Kidney tubule cell (primary cell): ENCODE measurements around the gene GRK3.
"Not testable (repeated sequence)": the region's sequence is repeated elsewhere in the genome, so short reads cannot be mapped to it uniquely, and the experiment has no call there.

ENCODE experiments used
- DNase-seq: peaks from one replicate; pipeline ENCODE4 v3.0.0-alpha.2; 2018; ENCODE audit warnings: low spot score

The GRK3 gene

DNA sequence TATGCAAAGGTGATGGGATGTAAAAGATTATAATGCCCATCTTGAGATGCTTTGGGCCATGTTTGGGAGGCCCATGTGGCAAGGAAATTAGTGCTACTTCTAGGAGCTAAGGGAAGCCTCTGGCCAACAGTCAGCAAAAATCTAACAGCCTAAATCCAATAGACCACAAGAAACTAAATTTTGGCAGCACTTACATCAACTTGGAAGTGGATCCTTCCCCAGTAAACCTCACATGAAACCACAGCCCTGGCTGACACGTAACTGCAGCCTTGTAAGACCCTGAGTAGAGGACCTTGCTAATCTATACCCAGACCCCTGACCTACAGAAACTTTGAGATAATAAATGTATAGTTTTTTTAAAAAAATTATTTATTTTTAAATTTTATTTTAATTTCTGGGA lies 13.1 kb upstream of the GRK3 start:
- DNase-seq, result no peak

DNA sequence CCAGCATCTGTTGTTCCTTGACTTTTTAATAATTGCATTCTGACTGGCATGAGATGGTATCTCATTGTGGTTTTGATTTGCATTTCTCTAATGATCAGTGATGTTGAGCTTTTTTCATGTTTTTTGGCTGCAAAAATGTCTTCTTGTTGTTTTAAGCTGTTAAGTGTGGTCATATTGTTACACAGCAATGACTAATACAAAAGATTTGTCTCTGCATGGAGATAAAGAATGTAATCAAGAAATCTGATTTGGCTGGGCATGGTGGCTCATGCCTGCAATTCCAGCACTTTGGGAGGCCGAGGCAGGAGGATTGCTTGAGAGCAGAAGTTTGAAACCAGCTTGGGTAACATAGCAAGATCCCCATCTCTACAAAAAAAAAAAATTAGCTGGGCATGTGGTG lies 12.1 kb upstream of the GRK3 start:
- peak; percentile 54 for DNase-seq

DNA sequence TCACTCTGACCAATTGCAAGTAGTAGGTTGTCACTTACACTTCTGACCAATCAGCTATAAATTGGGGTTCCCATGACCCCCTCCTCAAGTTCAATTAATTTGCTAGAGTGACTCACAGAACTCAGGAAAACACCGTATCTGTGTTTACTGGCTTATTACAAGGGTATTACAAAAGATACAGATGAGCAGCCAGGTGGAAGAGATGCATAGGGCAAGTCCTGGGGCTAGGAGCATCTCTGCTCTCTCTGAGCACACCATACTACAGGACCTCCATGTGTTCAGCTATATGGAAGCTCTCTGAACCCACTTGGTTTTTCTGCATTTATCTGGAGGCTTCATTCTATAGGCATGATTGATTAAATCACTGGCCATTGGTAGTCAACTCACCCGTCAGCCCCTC lies 11.3 kb upstream of the GRK3 start:
- no peak for DNase-seq

DNA sequence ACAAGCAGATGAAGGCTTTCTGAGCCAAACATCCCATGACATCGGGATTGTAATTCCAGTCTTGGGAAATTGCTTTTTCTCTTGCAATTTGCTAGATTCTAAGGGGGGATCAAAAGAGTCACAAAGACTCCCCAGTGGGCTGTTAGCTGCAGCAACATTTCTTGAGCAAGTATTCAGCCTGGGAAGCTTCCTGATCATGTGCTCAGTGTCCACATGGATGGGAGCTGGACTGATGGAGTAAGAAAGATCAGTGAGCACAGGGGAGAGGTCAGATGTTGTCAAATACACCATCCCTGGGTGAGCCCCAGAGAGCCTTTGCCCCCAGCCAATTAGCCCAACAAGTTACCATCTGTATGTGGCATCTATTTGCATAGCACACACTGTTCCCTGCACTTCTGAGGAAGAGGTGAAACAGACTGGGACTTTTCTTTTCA lies 10.2 kb upstream of the GRK3 start:
- no peak for DNase-seq

DNA sequence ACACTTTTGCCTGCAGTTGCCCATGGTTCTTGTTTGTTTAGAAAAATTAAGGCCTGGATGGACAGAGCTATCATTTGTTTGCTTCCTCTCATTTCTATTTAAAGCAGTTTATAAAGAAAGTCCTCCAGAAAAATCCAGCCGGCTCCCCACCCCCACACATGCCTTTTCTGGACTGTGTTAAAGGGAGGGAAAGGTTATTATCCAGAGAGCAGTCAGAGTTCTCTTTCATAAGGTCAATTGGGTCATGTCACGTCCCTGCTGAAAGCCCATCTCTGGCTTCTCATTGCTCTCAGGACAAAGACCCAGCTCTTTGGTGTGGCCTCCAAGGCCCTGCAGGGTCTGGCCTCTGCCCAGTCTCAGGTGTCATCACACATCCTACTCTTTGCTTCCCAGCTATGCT lies 9.8 kb upstream of the GRK3 start:
- DNase-seq, result no peak

DNA sequence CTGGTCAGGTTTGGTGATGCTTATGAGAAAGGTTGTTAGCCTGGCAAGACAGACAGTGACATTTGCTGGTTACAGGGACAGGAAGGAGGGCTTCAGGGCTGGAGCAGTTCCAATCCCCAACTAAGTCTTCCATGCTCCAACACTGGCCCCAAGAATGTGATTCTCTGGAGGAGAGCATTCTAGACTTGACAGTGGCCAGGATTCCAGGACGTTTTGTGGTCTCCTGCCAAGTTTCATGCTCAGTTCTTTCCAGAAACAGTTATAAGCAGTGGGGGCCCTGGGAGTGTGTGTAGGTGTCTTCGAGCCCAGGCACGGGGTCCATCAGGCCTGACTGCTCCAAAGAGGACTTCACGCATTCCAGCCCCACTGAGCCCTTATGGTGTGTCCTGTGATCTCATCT lies 8.9 kb upstream of the GRK3 start:
- DNase-seq, result no peak

DNA sequence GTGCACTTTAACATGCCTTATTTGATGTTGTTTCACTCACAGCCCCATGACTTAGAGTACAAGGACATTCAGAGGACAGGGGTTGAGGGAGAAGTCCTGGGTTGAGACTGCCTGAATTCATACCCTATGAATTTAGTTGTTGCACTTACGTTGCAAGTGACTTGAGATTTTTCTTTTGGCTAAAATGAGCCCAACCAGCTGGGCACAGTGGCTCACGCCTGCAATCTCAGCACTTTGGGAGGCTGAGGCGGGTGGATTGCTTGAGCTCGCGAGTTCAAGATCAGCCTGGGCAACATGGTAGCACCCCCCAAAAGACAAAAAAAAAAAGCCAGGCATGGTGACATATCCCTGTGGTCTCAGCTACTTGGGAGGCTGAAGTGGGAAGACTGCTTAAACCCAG lies 7.3 kb upstream of the GRK3 start:
- DNase-seq, result no peak

DNA sequence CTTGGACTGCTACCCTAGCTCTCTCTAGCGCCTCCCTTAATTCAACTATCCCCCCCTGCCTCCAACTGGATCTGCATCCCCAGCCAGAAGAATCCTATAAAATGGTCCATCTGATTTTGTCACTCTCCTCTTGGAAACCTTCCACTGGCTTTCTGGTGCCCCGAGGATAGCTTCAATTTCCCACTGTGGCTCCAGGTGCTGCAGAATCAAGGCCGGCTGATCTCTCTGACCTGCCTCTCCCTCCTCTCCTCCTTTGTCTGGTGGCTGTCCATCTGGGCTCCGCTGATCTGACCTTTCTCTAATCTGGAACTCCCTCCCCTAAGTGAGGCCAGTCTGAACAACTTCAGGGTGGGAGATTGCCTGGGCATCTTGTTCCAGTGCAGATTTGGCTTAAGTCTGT lies 6.1 kb upstream of the GRK3 start:
- no peak for DNase-seq

DNA sequence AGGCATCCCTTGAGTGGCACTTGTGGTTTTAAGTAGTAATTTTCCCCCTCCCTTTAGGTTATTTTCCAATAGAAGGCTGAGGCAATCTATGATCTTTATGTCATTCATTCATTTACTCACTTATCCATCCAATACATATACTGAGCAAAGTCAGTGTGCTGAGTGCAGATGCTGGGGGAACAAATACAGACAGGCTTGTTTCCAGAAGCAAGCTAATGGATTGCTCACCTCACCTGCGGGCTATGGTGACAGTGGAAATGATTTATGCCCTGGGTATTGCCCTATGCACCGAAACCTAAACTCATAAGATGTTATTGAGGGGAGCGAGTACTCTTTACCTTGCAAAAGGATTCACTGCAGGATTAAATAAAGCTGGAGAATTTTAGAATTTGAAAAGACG lies 4.6 kb upstream of the GRK3 start:
- not testable (repeated sequence) for DNase-seq

DNA sequence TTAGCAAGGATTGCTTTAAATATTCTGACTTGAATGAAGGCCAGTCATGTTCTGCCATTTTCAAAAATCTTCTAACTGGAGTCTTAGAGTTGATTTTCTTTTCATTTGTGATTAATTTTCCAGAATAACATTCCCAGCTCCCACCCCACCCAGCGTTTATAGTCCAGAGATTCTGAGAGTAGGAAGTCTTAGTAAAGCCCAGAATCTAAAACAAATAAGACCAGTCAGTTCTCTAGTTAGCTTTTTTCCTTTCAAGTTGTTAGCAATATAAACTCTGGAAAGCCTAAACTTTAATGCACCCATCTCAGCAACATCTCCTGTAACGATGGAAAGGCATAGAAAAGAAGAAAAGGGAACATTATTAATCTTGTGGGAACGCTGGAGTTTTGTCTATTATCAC lies 3.3 kb upstream of the GRK3 start:
- DNase-seq, result not testable (repeated sequence)

DNA sequence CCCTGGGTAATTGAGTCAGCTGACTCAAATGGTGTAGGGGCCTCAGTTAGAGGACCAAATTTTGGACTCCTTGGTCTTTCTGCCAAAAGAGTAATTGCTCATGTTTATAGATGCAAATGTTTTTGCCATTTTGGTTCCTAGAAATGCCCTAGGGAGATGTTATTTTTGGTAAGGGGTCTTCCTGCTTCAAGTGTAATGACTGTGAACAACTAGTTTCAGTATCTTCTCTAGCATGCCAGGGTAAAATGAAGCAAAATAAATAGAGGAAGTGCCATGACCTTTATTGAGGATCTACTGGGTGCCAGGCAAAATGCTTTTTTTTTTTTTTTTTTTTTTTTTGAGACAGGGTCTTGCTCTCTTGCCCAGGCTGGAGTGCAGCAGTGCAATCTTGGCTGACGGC lies 2.5 kb upstream of the GRK3 start:
- DNase-seq, result not testable (repeated sequence)

DNA sequence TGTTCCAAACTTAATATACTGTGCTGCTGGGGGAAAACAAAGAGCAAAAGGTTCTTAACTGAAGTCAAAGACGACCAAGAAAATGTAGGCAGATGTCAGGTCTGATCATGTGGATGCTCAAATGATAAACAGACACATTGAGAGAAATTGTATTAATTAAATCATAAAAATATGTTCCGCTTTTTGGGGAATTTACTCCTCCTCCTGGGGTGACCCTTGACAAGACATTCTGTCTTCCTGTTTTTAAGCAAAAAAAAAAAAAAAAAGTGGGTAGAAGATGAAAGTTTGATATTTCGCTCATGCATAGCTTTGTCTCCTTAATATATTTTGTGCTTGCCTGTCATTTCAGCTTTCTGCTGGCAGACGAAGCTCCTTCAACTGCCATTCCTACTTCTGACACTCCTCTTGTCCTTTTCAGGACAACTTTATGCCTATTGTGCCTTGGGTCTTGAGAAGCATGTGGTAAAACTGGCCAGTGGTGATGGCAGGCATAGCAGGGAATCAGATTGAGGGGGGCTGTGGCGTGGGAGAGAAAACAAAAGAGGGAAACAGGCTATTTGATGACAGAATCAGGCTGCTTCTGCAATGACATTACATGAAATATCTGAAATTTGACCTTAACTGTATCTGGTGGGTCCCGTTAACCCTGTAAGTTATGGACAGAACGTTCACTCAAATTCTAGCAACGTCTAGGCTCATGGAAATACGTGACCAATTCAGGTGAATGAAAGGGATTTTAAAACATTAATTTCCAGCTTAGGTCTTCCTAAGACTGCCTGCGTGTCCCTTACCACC lies 1.3 kb upstream of the GRK3 start:
- not testable (repeated sequence) for DNase-seq

DNA sequence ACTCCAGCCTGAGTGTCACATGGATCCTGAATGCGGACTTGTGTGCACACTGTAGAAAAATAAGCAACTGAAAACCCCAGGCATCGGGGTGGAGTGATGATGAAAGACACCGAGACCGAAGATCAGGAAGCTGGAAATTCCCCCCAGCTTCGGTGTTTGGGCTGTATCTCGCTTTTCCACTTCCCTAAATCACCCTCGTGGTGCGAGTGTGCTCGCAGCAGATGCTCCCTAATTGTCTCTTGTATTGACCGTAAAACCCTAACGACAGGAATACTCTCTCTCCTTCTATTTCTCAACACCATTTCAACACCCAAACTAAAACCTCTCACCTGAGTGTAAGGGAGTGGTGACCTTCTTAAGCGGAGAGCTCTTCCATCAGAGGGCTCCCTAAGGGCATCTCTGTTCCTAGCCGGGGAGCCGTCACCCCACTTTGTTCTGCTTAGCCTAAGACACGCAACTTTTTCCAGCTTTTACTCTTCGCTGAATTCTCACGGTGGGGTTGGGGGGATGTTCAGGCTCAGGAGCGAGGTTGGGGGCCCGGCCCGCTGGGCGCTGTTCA lies 635 bp upstream of the GRK3 start:
- DNase-seq, result peak; percentile 16

DNA sequence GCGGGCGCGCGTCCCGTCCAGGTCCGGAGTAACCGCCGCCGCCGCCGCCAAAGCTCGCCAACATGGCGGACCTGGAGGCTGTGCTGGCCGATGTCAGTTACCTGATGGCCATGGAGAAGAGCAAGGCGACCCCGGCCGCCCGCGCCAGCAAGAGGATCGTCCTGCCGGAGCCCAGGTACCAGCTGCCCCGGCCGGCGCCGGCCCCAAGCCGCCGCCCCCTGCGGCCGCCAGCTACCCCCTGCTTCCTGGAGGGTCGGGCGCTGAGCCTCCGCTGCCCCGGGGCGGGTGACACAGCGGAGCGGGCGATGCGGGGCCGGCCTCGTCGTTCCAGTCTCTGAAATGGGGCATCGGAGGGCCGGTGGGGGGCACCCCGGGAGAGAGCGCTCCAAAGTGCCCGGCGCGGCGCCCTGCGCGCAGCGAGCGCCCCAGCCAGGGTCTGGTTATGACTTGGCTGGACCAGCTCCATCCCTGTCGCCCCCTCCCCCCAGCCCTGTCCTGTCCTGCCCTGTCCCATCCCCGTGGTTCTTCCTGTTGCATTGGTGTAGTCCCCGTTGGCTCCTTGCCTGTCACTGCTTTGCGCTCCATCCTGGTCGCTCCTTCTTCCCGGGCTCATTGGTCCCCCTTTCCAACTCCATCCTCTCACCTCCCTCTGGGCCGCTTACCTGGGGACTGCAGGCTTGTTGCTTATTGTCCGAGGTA lies 653 bp downstream of the GRK3 start:
- DNase-seq, result peak; percentile 32

DNA sequence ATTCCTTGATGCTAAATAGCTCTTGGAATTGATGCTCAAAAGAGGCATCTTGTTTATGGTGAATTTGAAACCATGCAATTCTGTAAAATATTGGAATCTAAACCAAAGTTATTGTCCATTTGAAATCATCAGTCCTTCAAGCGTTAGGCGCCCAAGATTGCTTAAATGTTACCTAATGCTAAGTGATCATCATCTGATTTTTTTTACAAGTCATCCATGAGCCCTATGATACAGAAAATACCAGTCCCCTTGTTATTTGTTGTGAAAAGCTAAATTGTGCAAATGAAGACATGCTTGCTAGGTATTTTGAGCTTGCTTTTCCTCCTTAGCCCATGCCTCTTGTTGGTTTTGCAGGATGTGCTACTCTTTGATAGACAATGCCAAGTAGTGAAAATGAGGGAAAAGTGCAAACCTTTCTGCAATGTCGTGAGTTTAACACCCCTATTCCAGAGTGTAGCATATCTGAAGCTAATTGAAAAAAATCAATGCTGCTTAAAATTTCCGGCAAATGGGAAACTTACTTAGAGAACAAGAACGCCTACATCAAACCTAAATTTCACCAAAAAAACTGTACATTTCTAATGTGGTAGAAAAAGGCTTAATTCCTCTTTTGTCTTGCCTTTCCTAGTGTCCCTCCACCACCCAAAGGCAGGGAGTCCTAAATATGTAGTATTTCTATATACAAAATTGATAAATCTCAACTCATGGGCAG lies 1.9 kb downstream of the GRK3 start:
- DNase-seq, result no peak

DNA sequence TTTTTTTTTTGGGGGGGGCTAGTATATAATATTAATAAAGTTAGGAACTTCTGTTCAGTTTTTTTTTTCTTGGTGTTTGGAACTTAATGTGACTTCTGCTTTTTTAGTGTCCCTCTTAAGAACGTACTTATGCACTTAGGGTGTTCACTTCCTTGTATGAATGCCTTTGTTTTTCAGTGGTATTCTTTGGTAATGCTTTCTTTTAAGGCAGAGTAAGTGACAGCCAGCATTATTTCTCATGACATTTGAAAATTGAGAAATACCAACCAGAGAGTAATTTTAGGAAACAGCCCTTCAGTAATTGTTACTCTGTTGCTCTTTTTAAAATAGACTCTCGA lies 2.4 kb downstream of the GRK3 start:
- DNase-seq, result no peak

DNA sequence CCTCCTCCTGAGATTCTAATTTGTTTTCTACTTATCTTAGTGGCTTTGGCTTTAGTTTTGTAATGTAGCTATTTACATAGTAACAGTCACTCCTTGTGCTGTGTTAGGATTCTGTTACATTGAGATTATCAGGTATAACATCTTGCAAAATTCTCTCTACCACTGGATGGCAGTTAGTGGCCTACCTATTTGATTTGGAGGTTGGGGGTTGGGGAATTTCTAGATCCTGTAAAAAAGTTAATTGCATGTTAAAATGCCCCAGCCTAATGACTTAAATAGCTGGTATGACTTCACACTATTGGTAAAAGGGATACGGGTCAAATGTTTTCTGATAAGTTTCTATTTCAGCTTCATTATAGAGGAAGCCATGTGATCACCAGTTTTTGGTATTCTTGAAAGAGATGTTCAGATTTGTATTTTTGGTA lies 2.8 kb downstream of the GRK3 start:
- DNase-seq, result no peak

DNA sequence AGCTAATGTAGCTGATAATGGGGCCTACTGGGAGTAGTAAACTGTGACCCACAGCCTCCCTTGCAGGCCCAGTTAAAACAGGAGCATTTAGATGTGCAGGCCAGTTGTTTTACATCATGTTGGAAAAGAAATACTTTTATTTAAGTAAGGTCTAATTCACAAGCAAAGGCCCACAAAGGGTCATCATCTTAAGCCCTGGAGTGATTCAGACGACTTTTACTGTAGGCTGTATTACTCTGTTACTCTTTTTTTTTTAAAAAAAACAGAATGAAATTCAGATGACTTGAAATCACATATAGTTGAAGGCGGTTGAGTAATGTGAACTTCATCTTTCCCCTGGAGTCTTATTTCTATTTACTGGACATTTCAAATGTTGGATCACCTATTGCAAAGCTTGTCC lies 3.6 kb downstream of the GRK3 start:
- DNase-seq, result not testable (repeated sequence)

DNA sequence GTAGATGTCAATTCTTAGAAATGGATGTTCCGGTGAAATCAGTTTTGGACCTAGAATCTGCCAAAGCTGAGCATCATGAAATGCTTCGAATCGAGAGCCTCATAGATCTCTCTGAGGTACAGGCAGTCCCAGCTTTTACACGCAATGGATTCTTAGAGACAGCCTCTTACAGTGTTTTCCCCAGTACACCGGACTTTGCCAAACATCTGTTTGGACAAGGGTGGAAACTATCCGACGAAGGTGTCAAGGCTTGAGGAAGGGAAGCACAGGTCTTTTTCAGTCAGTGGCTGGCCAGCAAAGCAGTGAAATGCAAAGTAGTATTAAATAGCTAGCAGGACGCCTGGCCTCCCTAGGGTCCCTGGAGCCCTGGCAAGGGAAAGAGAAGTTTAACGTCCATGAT lies 4.9 kb downstream of the GRK3 start:
- DNase-seq, result no peak

DNA sequence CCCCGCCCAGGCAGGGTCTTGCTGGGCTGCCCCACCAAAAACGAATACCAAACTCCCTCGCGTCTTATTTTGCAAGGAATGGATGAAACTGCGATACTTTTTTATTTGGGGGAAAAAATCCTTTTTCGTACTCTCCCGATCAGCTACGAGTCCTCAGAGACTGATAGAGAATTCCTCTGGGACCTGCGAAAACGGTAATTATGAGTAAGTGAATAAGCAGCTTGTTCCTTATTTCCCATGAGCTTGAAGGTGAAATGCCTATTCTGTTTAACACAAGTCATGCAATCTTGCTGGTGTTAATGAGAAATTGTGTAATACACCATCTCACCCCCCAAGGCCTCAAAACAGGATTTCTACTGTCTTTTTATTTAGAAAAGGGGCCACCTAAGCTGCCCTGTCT lies 5.5 kb downstream of the GRK3 start:
- DNase-seq, result no peak

DNA sequence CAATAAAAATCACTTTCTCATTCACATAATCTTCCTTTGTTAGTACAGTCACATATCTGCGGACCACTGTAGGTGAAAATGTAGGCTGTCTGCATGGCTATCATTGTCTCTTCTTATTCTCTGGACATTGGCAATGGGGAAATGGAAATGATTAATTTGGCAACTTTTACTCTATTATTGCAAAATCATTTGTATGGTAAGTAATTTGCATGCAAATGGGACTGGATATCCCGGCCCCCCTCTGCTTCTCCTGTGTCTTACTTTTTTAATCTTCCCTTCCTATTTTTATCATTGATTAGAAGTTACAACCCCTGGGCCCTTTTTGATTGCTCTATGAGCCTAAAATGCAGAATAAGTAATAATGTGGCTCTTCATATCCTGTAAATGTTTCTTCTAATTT lies 6.0 kb downstream of the GRK3 start:
- no peak for DNase-seq

DNA sequence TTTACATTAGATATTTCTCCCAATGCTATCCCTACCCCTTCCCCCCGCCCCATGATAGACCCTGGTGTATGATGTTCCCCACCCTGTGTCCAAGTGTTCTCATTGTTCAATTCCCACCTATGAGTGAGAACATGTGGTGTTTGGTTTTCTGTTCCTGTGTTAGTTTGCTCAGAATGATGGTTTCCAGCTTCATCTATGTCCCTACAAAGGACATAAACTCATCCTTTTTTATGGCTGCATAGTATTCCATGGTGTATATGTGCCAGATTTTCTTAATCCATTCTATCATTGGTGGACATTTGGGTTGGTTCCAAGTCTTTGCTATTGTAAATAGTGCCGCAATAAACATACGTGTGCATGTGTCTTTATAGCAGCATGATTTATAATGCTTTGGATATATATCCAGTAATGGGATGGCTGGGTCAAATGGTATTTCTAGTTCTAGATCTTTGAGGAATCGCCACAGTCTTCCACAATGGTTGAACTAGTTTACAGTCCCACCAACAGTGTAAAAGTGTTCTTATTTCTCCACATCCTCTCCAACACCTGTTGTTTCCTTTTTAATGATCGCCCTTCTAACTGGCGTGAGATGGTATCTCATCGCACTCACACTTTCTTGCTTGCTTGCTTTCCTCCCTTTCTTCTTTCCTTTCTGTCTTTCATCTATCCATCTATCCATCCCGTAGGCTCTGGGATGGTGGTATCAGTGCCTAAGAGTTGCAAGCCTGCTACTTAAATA lies 7.7 kb downstream of the GRK3 start:
- not testable (repeated sequence) for DNase-seq
